ENCODE results near the gene CIT. TPM values are rescaled to one million over a fixed set of nuclear protein-coding genes. Genes with fewer than 3 reads are reported as not detected.

The CIT gene
- total RNA-seq, 2 donors from 2014 or later = 12.6 to 42.4 TPM

DNA sequence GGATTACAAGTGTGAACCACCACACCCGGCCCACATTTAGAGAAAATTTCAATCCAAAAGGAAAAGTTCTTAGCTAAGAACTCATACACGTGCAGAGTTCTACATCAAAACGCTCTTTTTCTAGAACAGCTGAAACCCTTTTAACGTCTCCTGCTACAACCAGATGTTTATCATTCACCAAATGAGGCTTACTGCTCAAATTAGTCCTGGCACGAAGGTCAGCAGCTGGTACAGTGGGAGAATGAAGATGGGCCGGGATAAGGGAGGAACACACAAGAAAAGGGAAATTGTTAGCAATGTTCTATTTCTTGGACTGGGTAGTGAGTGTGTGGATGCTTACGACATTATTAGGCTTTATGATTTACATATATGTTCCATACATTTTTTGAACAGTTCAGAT lies 171.9 kb downstream of the CIT start:
- DNase-seq = no peak
- intact Hi-C loops (cut with DNase I) = no loop called here
- Histone ChIP-seq H3K27ac (no peak overlapping the region), H3K4me3 (no peak overlapping the region), H3K9me3 (no peaks in the 10 kb centered on the region), H3K27me3 (no peaks in the 10 kb centered on the region), H3K9ac (ENCODE audit: low read depth in 2 of 2, low read length in 2 of 2) (no peak overlapping the region), H3K36me3 (no peaks in the 10 kb centered on the region), H3K4me1 (no peaks in the 10 kb centered on the region)
- TF ChIP-seq, protein P1, sequence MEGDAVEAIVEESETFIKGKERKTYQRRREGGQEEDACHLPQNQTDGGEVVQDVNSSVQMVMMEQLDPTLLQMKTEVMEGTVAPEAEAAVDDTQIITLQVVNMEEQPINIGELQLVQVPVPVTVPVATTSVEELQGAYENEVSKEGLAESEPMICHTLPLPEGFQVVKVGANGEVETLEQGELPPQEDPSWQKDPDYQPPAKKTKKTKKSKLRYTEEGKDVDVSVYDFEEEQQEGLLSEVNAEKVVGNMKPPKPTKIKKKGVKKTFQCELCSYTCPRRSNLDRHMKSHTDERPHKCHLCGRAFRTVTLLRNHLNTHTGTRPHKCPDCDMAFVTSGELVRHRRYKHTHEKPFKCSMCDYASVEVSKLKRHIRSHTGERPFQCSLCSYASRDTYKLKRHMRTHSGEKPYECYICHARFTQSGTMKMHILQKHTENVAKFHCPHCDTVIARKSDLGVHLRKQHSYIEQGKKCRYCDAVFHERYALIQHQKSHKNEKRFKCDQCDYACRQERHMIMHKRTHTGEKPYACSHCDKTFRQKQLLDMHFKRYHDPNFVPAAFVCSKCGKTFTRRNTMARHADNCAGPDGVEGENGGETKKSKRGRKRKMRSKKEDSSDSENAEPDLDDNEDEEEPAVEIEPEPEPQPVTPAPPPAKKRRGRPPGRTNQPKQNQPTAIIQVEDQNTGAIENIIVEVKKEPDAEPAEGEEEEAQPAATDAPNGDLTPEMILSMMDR (IDR thresholded peaks at IDR 0.05) = no peak

DNA sequence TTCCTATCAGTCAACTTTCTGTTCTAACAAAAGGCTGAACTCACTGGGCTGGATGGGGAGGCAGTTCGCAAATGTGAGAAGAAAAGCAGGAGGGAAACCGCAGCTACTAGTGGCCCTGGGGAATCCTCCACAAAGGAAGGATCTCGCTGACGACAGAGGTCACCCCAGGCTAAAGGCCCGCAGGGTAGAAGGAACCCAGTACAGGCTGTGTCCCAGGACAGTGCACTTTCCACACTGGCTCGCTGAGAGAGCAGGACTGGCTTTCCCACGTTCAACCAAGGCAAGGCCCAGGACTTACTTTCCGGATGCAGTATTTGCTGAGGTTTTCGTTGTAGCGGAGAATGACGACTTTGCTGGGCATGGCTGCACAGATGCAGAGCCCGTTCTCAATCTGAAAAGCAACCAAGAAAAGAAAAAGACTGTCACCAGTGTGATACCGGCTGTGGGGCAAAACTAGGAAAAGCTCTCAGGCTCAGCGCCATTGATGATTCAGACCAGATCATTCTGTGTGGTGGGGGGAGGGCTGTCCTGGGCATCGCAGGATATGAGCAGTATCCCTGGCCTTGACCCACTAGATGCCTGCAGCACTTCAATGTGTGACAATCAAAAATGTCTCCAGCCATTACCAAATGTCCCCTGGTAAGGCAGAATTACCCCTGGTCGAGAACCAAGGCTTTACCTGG lies 172.9 kb downstream of the CIT start:
- intact Hi-C loops (cut with DNase I) = no loop called here
- Histone ChIP-seq H3K27me3 (no peaks in the 10 kb centered on the region), H3K36me3 (no peaks in the 10 kb centered on the region), H3K27ac (no peak overlapping the region), H3K4me3 (no peak overlapping the region), H3K4me1 (no peaks in the 10 kb centered on the region), H3K9me3 (no peaks in the 10 kb centered on the region), H3K9ac (ENCODE audit: low read depth in 2 of 2, low read length in 2 of 2) (no peak overlapping the region)
- TF ChIP-seq, protein P1 (IDR thresholded peaks at IDR 0.05) = no peak
- no peak for DNase-seq

DNA sequence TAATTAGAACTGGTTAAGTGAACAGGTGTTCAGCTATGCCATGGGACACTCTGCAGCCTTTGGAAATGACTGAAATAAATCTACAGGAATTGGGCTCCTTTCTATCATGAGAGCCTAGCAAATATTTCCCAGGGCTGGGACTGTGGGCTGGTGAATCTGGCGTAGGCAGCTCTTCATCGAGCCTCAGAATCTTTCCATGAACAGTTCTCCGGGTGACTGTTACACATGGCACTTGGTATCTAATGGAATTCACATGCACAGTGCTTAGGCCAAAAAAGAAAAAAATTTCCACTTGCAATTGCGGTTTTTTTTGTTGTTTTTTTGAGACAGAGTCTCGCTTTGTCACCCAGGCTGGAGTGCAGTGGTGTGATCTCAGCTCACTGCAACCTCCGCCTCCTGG lies 177.0 kb downstream of the CIT start:
- Histone ChIP-seq H3K36me3 (no peaks in the 10 kb centered on the region), H3K4me1 (no peaks in the 10 kb centered on the region), H3K27ac (no peak overlapping the region), H3K4me3 (no peak overlapping the region), H3K9ac (ENCODE audit: low read depth in 2 of 2, low read length in 2 of 2) (no peak overlapping the region), H3K9me3 (no peaks in the 10 kb centered on the region), H3K27me3 (no peaks in the 10 kb centered on the region)
- TF ChIP-seq, protein P1 (IDR thresholded peaks at IDR 0.05) = no peak
- intact Hi-C loops (cut with DNase I) = no loop called here
- DNase-seq = no peak

DNA sequence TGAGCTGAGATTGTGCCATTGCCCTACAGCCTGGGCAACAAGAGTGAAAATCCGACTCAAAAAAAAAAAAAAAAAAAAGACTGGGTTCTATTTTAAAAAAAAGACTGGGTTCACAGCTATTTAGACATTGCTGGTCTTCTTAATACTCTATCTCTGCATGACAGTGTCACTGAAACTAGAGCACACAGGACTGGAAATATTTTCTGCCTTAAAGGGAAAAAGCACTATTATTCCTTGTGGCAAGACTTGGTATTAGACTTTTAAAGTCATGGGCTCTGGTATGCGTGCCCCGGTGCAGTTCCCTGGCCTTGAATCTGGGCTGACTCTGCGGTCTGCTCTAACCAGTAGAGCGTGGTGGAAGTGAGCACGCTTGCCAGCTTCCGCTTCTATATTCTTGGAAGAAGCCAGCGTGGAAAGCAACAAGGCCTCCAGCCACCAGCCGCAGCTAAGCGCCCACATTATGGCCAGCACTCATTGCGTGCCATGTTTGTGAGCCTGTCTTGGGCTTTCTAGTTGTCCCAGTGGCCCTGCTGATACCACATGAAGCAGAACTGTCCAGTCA lies 177.8 kb downstream of the CIT start:
- TF ChIP-seq, protein P1 (IDR thresholded peaks at IDR 0.05) = no peak
- no peaks in the 10 kb centered on the region for H3K36me3 ChIP-seq
- no peak overlapping the region for H3K27ac ChIP-seq
- no peaks in the 10 kb centered on the region for H3K27me3 ChIP-seq
- H3K9ac ChIP-seq (ENCODE audit: low read depth in 2 of 2, low read length in 2 of 2) = no peak overlapping the region
- H3K4me3 ChIP-seq = no peak overlapping the region
- H3K9me3 ChIP-seq = no peaks in the 10 kb centered on the region
- no peaks in the 10 kb centered on the region for H3K4me1 ChIP-seq
- intact Hi-C loops (cut with DNase I) = loop anchor here (5.0 kb wide), 1 partner anchor 37 kb away; no protein-coding TSS in a partner anchor
- DNase-seq = no peak

DNA sequence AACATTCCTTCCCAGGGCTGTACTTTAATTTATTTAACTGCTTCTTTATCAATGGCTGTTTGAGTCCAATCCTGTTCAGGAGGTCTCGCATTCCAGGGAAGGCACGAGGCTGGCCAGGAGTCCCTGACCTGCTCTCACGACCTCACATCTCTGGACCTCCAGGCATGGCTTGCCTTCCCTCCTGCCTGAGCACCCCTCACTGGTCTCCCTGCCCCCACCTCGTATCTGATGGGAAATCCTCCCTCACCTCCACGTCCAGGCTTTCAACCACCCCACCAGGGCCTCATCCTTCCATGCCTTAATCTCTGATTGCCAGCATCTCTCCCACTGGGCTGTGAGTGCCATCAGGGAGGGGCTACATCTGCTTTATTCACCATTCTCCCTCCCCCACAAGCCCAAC lies 180.2 kb downstream of the CIT start:
- Histone ChIP-seq H3K9ac (ENCODE audit: low read depth in 2 of 2, low read length in 2 of 2) (no peak overlapping the region), H3K27ac (no peak overlapping the region), H3K4me1 (peaks cover 6% of the 10 kb centered on the region), H3K27me3 (no peaks in the 10 kb centered on the region), H3K4me3 (no peak overlapping the region), H3K36me3 (no peaks in the 10 kb centered on the region), H3K9me3 (no peaks in the 10 kb centered on the region)
- no peak for DNase-seq
- TF ChIP-seq, protein P1 (IDR thresholded peaks at IDR 0.05) = no peak
- intact Hi-C loops (cut with DNase I) = loop anchor here (5.0 kb wide), 1 partner anchor 35 kb away; no protein-coding TSS in a partner anchor
